GM21390 (cell line): ENCODE results near the gene TCF3.
A peak's percentile ranks its signal among the peaks of the same experiment; 100 is the strongest.
"Not testable (repeated sequence)": the region's sequence is repeated elsewhere in the genome, so short reads cannot be mapped to it uniquely, and the experiment has no call there.

Source experiments
- ATAC-seq: cut with Tn5 transposase; IDR thresholded peaks from one replicate; pipeline ENCODE4 v1.9.1; 2021; ENCODE audit not compliant: unreplicated experiment

TCF3 gene

DNA sequence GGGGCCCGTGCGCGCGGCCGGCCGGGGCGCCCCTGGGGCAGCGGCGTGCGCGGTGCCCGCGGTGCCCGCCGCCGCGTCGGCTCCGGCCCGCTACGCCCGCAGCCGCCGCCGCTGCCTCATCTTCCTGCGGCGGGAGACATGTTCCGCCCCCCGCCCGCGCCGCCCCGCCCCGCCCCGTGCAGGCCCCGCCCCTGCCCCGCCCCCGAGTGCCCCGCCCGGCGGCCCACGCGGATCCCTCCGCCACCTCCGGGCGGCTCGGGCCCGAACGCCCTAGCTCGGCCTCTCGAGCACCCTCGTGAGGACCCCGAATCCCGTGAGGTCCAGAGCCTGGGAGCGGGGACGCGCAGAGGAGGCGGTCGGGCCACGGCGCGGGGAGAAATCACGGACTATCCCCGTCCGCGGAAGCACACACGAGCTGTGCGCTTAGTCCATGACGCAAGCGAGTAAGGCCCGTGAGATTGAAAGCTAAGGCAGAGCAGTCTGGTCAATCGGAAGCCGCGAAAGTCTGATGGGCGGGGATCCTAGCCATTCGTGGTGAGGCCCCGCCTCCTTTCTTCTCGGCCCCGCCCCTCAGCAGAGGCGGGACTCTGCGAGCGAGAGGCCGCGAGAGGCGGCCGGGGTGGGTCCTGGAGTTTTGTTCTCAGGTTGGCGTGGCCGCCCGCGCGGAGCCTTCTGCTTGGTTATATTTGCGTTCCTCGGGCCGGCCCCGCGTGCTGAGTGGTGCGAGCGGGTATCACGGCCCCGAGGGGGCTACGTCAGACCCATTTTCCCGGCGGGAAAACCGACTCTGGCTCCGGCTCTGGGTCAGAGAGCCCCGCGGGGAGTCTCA, at the start of gene TCF3:
TCF3 (minus strand) TSS at position 145 of the 829 bp plus-strand sequence. CDS start 2,367 bp downstream, outside the sequence.
- peak; percentile 52 for ATAC-seq

DNA sequence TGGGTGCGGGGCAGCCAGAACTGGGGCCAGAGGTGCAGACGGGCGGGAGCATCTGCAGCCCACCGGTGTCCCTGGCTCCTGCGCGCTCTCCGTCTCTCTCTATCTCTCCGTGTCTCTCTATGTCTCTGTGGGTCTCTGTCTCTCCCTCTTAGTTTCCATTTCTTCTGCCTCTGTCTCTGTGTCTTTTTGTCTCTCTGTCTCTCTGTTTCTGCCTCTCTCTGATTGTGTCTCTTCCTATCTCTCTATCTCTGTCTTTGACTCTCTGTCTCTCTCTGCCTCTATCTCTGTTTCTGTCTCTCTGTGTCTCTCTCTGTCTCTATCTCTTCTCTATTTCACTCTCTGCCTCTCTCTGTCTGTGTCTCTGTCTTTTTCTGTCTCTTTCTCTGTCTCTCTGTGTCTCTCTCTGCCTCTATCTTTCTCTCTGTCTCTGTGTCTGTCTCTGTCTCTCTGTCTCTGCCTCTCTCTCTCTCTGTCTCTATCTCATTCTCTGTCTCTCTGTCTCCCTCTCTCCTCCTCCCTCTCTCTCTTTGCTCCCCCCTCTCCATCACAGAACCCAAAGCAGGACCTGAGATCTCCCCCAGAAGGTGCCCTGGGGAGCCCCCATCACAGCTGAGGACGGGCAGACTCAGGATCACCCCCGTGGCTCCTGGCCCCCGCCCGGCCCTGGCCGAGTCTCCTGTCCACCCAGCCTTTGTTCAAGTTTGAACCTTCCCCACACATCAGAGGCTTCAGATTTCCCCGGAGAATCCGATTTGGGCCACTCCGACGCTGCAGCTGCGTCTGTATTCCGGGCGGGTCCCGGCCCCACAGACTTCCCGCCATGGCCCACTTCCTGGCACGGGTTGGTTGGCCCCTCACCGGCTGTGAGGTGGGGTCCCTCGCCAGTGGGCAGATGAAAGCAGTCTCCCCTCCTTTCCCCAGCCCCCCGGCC, 48.6 kb upstream of the TCF3 start:
- no peak for ATAC-seq

DNA sequence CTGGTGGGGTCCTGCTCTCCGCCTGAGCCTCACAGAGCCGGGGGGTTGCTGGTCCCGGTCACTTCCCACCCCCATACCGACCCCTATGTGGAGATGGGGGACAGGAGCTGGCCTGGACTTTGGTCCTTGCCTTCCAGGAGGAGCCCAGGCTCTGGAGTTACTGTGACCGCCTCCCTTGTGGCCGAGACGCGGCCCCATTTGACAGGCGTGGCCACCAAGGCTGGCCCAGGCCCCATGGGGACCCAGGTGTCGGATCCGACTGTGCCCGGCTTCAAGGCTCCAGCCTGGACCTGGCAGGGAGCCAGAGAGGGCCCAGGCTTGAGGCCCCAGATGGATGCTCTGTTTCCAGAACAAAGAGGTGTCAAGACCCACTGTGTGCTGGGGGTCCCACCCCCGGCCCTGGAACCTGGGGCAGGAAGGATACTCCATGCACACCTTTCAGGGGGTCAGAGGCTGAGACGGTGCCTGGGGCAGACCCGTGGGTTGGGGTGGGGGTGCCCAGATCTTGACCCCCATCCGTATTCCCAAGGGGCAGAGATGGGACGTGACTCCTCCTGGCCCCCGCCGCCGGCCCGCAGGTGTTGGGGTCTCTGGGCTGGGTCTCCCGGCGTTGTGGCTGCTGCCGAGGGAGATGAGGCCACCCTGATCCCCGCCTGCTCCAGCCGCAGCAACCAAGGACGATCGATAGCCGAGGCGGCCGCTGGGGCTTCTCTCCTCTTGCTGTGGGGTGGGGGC, 47.8 kb upstream of the TCF3 start:
- ATAC-seq = no peak

DNA sequence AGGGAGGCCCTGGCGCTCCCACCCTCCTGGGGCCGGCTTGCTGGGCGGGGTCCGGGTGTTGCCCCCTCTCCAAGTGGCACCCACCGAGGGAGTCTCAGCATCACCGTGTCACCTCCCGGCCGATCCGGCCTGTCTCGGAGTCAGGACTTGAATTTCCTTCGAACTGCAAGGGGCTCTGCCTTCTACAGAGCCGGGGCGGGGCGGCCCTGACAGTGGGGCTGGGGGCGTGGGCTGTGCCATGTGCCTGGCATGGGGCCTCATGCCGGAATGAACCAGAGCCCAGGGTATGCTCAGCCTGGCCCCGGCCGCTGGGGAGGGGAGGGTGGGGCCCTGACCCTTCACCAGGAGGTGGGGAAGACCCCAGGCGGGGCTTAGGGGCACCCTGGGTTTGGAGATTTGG, 47.0 kb upstream of the TCF3 start:
- ATAC-seq = no peak

DNA sequence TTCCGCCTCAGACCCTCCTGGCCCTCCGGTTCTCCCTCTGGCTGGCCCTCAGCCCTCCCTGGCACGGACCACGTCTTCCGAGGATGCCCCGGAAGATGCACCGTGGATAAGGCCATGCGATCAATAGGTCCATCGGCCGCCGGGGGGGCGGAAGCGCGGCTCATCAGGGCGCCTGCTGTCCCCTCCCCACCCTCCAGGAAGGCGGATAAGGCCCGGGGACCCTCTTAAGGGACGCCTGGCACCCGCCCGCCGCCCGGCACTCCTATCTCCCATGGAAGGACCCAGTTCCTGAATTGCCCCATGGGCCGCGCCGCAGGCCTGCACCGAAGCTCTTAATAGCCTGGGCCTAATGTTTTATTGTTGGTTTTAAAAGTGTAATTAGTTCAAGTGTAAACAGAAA, 46.2 kb upstream of the TCF3 start:
- ATAC-seq = no peak

DNA sequence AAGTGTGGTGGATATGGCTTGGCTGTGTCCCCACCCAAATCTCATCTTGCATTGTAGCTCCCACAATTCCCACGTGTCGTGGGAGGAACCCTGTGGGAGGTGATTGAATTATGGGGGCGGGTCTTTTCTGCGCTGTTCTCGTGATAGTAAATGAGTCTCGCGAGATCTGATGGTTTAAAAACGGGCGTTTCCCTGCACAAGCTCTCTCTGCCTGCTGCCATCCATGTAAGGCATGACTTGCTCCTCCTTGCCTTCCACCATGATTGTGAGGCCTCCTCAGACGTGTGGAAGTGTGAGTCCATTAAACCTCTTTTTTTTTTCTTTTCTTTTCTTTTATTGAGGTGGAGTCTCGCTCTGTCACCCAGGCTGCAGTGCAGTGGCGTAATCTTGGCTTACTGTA, 43.1 kb upstream of the TCF3 start:
- ATAC-seq = not testable (repeated sequence)

DNA sequence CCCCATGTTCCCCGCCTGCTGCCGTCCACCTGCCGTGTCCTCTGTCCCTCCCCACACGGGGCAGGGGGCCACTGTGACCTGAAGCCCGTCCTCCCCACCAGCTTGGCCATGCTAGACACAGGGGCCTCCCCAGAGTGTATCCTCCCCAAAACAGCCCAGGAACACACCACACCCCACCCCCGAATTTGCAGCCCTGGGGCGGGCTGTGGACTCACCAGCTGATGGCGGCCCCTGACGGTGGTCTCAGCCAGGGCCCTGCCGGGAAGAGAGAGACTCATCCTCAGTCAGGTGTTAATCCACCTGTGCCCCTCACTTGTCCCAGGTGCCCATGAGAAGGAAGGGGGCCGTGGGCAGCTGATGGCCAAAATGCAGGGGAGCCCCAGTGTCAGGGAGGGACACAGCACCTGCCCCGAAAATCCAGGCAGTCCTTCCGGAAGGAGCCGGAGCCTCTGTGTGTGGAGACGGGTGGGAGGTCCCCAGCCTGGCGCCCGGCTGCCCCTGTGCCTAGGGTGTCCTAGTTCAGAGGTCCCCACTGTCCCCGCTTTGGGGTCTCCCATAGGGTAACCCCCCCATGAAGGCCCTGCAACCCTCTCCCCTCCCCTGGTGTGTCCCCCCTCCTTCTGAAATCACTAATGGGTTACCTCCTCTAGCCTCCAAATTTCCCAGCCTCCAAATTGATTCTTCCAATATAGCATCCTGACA, 39.3 kb upstream of the TCF3 start:
- ATAC-seq = no peak

DNA sequence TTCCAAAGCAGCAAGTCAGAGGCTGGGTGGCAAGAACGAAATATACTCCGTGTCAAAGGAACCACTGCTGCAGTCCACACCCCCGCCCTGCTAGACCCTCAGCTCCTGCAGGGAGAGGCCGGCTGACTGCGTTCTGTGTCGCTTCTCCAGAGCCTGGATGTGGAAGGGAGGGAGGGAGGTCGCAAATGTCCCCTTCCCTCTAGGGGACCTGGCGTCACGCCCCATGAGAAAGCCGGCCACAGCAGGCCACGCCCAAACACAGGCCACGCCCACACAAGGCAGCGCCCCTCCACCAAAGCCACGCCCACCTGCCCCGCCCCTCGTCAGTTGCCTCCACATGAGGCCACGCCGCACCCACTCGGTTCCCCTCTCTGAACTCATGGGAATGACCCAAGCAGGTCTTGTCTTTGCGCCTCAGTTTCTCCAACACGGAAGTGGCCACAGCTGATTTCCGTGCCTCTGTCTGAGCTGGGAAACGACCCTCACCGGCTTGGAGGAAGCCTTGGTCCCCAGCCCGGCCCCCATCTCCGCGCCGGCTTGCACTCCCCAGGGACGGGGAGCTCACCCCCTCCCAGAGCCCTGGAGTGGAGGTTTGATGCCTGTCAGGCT, 38.4 kb upstream of the TCF3 start:
- ATAC-seq = no peak

DNA sequence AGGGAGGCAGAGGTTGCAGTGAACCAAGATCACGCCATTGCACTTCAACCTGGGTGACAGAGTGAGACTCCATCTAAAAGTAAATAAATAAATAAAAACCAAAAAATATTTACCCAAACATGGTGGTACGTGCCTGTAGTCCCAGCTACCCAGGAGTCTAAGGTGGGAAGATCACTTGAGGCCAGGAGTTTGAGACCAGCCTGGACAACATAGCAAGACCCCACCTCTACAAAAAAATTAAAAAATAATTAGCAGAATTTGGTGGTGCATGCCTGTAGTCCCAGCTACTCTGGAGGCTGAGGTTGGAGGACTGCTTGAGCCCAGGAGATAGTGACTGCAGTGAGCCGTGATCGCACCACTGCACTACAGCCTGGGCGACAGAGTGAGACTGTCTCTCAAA, 33.4 kb upstream of the TCF3 start:
- not testable (repeated sequence) for ATAC-seq

DNA sequence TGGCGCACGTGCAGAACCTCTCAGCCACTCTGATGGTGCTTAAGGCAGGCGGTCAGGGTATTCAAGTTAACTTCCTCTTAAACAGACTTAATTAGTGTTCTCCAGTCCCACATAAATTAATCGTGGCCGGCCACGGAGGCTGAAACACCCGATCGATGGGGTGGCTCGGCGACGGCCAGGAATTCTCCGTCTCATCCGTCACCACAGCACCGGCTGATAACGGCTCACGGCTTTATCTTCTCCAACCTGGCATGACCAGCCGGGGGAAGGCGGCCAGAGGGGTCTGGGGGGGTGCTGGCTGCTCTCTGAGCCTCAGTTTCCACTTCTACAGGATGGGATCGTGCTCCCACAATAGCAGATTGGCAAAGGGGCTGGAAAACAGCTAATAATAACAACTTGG, 32.6 kb upstream of the TCF3 start:
- ATAC-seq = no peak

DNA sequence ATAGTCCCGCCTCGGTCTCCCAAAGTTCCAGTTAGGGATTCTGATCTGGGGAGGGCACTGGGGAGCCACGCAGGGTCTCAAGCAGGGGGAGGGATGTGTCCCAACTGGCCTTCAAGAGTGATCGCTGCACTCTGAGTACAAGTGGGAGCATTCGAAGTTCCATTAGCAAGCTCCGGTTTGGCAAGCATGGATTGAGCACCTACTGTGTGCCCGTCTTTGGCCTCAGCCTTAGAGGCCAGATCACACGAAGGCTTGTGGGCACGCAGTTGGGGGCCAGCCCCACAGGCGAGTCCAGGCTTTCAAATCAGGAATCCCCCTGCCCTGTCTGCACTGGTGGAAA, 32.1 kb upstream of the TCF3 start:
- no peak for ATAC-seq

DNA sequence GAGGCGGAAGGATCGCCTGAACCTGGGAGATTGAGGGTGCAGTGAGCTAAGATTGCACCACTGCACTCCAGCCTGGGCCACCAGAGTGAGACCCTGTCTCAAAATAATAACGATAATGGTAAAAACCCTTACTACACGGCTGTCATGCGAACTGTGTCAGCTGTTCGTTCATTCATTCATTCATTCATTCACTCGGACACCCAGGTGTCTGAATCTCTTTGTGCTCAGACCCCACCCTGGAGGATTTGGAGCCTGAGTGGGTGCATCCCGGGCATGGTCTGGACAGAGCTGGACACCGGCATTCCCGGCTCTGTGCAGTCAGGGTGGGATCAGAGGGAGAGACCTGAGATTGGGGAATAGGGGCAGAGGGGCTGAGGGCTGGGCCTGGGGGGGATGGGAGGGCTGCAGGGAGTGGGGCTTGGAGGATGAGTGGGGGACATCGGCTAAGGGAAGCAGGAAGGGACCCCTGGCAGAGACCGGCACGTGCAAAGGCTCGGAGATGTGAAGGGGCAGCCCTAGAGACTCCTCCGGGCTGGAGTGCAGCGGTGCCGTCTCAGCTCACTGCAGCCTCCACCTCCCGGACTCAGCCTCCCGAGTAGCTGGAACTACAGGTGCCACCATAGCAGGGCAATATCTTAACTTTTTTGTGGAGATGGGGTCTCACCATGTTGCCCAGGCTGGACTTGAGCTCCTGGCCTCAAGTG, 31.6 kb upstream of the TCF3 start:
- no peak for ATAC-seq

DNA sequence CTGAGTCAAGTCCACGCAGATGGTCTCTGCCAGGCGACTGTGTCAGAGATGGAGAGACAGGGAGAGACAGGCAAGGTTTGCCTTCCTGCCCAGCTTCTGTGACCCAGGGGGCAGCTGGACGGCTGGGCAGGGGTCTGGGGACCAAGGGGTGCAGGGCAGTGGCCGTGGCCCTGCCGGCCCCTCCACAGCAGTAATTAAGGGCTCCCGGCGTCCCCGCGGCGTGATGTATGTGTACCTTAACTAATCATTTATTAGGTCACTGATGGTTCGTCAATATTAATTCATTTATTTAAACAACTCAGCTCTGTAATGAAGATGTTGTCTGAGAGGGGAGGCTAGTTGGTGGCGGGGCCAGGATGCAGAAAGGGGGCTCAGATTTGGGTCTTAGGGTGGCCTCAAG, 28.6 kb upstream of the TCF3 start:
- no peak for ATAC-seq

DNA sequence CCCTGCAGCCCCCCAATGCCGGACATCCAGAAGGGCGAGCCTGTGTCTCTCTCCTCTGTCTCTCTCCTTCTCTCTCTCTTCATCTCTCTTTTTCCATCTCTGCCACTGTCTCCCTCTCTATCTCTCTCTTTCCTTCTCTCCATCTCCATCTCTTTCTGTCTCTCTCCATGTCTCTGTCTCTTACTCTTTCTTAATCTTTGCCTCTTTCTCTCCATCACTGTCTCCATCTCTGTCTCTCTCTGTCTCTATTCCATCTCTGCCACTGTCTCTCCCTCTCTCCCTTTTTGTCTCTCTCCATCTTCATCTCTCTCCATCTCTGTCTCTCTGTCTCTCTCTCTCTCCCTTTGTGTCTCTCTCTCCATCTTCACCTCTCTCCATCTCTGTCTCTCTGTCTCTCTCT, 25.7 kb upstream of the TCF3 start:
- ATAC-seq = no peak

DNA sequence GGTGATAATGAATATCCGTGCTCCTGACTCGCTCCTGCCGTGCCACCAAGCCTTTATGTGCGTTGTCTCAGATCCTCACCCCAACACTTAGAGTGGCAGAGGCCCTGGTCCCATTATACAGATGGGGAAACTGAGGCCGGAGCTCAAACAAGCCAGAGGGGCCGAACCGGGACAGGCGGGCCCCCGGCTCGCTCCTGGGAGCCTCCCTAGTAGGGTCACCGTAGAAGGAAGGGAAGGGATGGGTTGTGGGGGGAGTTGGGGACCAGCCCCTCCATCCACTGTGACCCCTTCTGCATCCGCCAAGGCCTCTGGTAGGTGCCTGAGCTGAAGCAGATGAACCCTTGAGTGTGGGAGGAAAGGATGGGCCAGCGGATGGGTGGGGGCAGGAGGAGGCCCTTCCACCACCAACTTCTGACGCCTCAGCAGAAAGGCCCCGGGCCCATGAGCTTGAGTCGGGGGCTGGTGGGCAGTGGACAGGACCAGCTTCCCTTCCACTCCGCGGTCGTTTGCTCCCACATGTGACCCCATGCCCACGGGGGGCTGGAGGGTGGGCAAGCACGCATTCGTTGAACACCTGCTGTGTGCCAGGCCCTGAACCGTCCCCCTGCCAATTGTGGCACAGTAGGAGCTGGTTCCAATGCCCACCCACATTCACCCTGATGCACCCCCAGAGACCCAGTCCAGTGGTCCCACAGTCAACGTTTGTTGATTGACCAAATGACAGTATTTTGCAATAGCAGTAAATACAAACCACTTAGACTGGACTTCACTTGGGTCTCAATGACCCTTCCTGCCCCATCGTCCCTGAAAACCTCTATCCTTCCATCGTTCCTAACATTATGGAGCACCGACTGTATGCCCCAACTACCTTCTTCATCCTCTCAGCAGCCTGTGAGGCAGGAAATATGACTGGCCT, 24.2 kb upstream of the TCF3 start:
- ATAC-seq = no peak

DNA sequence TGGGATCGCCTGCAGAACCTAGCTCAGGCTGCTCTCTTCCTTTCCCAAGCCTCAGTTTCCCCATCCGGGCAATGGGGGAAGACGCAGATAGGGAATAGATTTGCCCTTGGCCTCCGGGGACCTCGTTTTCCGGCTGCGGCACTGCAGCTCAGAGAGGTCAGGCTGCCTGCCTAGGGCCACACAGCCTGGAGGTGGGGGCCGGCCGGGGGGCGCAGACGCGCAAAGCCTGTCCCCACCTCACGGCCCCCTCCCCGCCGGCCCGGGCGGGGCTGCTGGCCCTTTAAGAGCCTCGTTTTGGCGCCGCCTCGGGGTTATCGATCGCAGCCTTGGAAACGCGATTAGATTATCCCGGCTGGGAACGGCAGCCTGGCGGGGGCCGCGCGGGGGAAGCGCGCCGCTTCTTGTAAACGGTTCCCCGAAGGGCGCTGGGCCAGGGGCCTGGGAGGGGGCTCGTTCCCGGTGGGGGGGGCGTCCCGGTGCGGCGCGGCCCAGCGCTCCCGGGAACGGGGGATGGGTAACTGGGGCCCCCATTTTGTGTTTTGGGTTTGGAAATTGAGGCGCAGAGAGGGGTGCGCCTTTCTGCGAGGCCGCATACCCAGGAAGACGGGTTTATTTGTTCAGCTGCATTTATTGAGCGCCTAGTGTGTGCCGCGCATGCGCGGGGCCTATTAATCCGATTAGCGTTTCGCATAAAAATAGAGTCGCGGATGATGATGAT, 23.4 kb upstream of the TCF3 start:
- no peak for ATAC-seq

DNA sequence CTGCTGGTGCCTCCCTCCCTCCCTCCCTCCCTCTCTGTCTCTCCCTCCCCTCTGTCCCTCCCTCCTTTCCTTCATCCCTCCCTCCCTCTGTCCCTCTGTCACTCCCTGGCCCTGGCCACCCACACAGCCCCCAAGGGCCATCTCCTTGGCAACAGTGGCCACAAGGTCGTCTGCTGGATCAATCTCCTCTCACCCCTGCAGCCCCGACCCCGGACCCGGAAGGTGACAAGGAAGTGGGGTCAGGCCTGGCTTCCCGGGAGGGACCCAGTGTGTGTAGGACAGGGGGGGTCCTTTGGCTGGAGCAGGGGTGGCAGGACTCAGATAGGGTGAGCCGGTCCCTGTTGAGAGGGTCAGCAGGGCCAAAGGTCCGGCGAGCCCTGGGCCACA, 21.9 kb upstream of the TCF3 start:
- ATAC-seq = no peak

DNA sequence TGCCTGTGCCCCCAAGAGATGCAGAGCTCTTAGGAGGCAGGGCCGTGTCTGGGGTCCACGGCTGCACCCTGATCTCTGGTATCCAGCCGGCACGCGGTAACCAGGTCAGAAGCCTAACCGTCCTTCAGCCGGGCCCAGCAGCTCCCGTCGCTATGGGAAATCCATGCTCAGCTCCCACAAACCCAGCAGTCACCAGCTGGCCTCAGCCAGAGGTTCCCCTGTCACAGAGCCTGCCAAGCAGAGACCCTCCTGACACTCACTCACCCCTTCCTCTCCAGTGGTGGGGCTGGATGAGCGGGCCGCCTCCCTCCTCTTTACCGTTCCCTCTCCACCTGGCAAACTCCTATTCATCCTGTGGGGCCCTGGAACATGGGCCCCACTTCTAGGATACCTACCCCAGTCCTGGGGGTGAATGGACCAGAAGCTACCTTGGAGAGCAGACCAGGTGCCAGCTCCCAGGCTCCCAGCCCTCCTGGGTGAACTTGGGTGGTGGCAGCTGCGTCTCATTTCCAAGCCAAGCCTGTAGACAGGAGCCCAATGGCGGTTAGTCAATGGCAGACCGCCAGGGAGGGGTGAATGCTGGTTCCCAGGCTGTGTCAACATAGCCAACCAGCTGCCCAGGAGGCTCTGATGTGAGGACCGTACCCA, 21.4 kb upstream of the TCF3 start:
- no peak for ATAC-seq
